Measurements from ENCODE around the gene CEP112.

Gene CEP112

GRCh38 chr17:66220079-66220835 is 28.3 kb upstream of the CEP112 start:
- no peak for TF ChIP-seq CTCF (conservative IDR thresholded peaks at IDR 0.05)
- no peak overlapping the region for H3K27ac ChIP-seq

- no peak for TF ChIP-seq CTCF (conservative IDR thresholded peaks at IDR 0.05)
- H3K27ac ChIP-seq = no peak overlapping the region
Measured at GRCh38 chr17:66215529-66215911, 23.6 kb upstream of the CEP112 start.

GRCh38 chr17:66214884-66215528 is 23.1 kb upstream of the CEP112 start:
- TF ChIP-seq CTCF (conservative IDR thresholded peaks at IDR 0.05) = no peak

GRCh38 chr17:66211047-66211810 is 19.3 kb upstream of the CEP112 start:
- TF ChIP-seq CTCF (conservative IDR thresholded peaks at IDR 0.05) = no peak
- no peak overlapping the region for H3K27ac ChIP-seq

More at GRCh38 chr17:66214884-66215528, 23.1 kb upstream of the CEP112 start:
- H3K27ac ChIP-seq = no peak overlapping the region

- TF ChIP-seq CTCF (conservative IDR thresholded peaks at IDR 0.05) = no peak
Measured at GRCh38 chr17:66210208-66210574, 18.3 kb upstream of the CEP112 start.

GRCh38 chr17:66207936-66208335 is 16.0 kb upstream of the CEP112 start:
- H3K27ac ChIP-seq = no peak overlapping the region
- no peak for TF ChIP-seq CTCF (conservative IDR thresholded peaks at IDR 0.05)

More at GRCh38 chr17:66210208-66210574, 18.3 kb upstream of the CEP112 start:
- H3K27ac ChIP-seq = no peak overlapping the region

Measured in VCaP (cell line).